ENCODE results near the gene BLCAP. TPM values are rescaled to one million over a fixed set of nuclear protein-coding genes. Genes with fewer than 3 reads are reported as not detected.

Gene BLCAP
- total and polyA plus RNA-seq, 2 experiments from 2014 or later: 62.2 to 64.8 TPM

- Histone ChIP-seq H3K4me2 (peak overlapping the region; percentile 93), H3K79me2 (replicated peaks; ENCODE audit: insufficient read depth) (peaks cover 61% of the 10 kb centered on the region), H3K27ac (ENCODE audit: low read depth) (peak overlapping the region; percentile 99), H3K4me1 (ENCODE audit: insufficient read depth) (peaks cover 42% of the 10 kb centered on the region), H3K9me2 (ENCODE audit: insufficient read depth) (no peaks in the 10 kb centered on the region), H3K36me3 (ENCODE audit: insufficient read depth) (no peaks in the 10 kb centered on the region; the same call in 1 of the 2 replicates), H3K4me3 (peak overlapping the region; percentile 84), H4K20me1 (replicated peaks; ENCODE audit: insufficient read depth) (peaks cover 27% of the 10 kb centered on the region), H3K27me3 (ENCODE audit: insufficient read depth) (no peaks in the 10 kb centered on the region), H2AFZ (no peak overlapping the region), H3F3A (replicated peaks; ENCODE audit: low read depth) (no peaks in the 10 kb centered on the region)
- Mint-ChIP-seq H3K9me3 (peaks cover 10% of the 10 kb centered on the region), H3K4me3 (peak overlapping the region; percentile 94), H3K27me3 (ENCODE audit: insufficient read depth, low read depth, poor library complexity) (peaks cover 13% of the 10 kb centered on the region), H3K4me1 (peaks cover 53% of the 10 kb centered on the region), H3K36me3 (ENCODE audit: low read depth) (peaks cover 33% of the 10 kb centered on the region), H3K27ac (peak overlapping the region; percentile 91)
- peak; percentile 64 for ATAC-seq
- TF ChIP-seq, protein P1, sequence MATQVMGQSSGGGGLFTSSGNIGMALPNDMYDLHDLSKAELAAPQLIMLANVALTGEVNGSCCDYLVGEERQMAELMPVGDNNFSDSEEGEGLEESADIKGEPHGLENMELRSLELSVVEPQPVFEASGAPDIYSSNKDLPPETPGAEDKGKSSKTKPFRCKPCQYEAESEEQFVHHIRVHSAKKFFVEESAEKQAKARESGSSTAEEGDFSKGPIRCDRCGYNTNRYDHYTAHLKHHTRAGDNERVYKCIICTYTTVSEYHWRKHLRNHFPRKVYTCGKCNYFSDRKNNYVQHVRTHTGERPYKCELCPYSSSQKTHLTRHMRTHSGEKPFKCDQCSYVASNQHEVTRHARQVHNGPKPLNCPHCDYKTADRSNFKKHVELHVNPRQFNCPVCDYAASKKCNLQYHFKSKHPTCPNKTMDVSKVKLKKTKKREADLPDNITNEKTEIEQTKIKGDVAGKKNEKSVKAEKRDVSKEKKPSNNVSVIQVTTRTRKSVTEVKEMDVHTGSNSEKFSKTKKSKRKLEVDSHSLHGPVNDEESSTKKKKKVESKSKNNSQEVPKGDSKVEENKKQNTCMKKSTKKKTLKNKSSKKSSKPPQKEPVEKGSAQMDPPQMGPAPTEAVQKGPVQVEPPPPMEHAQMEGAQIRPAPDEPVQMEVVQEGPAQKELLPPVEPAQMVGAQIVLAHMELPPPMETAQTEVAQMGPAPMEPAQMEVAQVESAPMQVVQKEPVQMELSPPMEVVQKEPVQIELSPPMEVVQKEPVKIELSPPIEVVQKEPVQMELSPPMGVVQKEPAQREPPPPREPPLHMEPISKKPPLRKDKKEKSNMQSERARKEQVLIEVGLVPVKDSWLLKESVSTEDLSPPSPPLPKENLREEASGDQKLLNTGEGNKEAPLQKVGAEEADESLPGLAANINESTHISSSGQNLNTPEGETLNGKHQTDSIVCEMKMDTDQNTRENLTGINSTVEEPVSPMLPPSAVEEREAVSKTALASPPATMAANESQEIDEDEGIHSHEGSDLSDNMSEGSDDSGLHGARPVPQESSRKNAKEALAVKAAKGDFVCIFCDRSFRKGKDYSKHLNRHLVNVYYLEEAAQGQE (IDR thresholded peaks at IDR 0.05; ENCODE audit: unreplicated experiment): no peak
- TF ChIP-seq JUNB (IDR thresholded peaks at IDR 0.05; ENCODE audit: unreplicated experiment) (no peak), ZNF114 (CRISPR knock-in tag; IDR thresholded peaks at IDR 0.05) (no peak), NANOG (IDR thresholded peaks at IDR 0.05; ENCODE audit: borderline replicate concordance) (peak; percentile 63; the same call in 1 of the 2 replicates), ETS1 (IDR thresholded peaks at IDR 0.05) (peak; percentile 72), CREB1 (CRISPR knock-in tag; IDR thresholded peaks at IDR 0.05; ENCODE audit: low read depth) (no peak), POLR2AphosphoS5 (IDR thresholded peaks at IDR 0.05; ENCODE audit: low read depth) (peak; percentile 67), STAT1 (IDR thresholded peaks at IDR 0.05; ENCODE audit: unreplicated experiment) (no peak), ZNF331 (CRISPR knock-in tag; IDR thresholded peaks at IDR 0.05; ENCODE audit: low read depth) (no peak), EZH2 (IDR thresholded peaks at IDR 0.05; ENCODE audit: low read depth, unreplicated experiment) (no peak), EZH2phosphoT487 (IDR thresholded peaks at IDR 0.05; ENCODE audit: unreplicated experiment) (no peak)
- TF ChIP-seq, protein P2, sequence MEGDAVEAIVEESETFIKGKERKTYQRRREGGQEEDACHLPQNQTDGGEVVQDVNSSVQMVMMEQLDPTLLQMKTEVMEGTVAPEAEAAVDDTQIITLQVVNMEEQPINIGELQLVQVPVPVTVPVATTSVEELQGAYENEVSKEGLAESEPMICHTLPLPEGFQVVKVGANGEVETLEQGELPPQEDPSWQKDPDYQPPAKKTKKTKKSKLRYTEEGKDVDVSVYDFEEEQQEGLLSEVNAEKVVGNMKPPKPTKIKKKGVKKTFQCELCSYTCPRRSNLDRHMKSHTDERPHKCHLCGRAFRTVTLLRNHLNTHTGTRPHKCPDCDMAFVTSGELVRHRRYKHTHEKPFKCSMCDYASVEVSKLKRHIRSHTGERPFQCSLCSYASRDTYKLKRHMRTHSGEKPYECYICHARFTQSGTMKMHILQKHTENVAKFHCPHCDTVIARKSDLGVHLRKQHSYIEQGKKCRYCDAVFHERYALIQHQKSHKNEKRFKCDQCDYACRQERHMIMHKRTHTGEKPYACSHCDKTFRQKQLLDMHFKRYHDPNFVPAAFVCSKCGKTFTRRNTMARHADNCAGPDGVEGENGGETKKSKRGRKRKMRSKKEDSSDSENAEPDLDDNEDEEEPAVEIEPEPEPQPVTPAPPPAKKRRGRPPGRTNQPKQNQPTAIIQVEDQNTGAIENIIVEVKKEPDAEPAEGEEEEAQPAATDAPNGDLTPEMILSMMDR (conservative IDR thresholded peaks at IDR 0.05; ENCODE audit: low read depth in 2 of 2): no peak
- TF ChIP-seq, protein P3, sequence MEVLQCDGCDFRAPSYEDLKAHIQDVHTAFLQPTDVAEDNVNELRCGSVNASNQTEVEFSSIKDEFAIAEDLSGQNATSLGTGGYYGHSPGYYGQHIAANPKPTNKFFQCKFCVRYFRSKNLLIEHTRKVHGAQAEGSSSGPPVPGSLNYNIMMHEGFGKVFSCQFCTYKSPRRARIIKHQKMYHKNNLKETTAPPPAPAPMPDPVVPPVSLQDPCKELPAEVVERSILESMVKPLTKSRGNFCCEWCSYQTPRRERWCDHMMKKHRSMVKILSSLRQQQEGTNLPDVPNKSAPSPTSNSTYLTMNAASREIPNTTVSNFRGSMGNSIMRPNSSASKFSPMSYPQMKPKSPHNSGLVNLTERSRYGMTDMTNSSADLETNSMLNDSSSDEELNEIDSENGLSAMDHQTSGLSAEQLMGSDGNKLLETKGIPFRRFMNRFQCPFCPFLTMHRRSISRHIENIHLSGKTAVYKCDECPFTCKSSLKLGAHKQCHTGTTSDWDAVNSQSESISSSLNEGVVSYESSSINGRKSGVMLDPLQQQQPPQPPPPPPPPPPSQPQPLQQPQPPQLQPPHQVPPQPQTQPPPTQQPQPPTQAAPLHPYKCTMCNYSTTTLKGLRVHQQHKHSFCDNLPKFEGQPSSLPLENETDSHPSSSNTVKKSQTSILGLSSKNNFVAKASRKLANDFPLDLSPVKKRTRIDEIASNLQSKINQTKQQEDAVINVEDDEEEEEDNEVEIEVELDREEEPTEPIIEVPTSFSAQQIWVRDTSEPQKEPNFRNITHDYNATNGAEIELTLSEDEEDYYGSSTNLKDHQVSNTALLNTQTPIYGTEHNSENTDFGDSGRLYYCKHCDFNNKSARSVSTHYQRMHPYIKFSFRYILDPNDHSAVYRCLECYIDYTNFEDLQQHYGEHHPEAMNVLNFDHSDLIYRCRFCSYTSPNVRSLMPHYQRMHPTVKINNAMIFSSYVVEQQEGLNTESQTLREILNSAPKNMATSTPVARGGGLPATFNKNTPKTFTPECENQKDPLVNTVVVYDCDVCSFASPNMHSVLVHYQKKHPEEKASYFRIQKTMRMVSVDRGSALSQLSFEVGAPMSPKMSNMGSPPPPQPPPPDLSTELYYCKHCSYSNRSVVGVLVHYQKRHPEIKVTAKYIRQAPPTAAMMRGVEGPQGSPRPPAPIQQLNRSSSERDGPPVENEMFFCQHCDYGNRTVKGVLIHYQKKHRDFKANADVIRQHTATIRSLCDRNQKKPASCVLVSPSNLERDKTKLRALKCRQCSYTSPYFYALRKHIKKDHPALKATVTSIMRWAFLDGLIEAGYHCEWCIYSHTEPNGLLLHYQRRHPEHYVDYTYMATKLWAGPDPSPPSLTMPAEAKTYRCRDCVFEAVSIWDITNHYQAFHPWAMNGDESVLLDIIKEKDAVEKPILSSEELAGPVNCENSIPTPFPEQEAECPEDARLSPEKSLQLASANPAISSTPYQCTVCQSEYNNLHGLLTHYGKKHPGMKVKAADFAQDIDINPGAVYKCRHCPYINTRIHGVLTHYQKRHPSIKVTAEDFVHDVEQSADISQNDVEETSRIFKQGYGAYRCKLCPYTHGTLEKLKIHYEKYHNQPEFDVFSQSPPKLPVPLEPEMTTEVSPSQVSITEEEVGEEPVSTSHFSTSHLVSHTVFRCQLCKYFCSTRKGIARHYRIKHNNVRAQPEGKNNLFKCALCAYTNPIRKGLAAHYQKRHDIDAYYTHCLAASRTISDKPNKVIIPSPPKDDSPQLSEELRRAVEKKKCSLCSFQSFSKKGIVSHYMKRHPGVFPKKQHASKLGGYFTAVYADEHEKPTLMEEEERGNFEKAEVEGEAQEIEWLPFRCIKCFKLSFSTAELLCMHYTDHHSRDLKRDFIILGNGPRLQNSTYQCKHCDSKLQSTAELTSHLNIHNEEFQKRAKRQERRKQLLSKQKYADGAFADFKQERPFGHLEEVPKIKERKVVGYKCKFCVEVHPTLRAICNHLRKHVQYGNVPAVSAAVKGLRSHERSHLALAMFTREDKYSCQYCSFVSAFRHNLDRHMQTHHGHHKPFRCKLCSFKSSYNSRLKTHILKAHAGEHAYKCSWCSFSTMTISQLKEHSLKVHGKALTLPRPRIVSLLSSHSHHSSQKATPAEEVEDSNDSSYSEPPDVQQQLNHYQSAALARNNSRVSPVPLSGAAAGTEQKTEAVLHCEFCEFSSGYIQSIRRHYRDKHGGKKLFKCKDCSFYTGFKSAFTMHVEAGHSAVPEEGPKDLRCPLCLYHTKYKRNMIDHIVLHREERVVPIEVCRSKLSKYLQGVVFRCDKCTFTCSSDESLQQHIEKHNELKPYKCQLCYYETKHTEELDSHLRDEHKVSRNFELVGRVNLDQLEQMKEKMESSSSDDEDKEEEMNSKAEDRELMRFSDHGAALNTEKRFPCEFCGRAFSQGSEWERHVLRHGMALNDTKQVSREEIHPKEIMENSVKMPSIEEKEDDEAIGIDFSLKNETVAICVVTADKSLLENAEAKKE (CRISPR knock-in tag; IDR thresholded peaks at IDR 0.05): no peak
- peak; percentile 93 for DNase-seq (ENCODE audit: low spot score)
These were observed 1.3 kb downstream of the BLCAP start for GRCh38 chr20:37526238-37526838.

All from GM23338 (cell line).